Activated CD4-positive, alpha-beta T cell treated with anti-CD3 and anti-CD28 coated beads for 4 hours (primary cell): Measurements from ENCODE around the gene HOMER2.
A peak's percentile ranks its signal among the peaks of the same experiment; 100 is the strongest.

Source experiments
- DNase-seq, 2 donors: peaks; one replicate each; pipeline ENCODE4 v3.0.0-alpha.2; 2020

Gene HOMER2

GRCh38 chr15:82855286-82856100 is 97.0 kb downstream of the HOMER2 start:
- no peak for DNase-seq

DNA sequence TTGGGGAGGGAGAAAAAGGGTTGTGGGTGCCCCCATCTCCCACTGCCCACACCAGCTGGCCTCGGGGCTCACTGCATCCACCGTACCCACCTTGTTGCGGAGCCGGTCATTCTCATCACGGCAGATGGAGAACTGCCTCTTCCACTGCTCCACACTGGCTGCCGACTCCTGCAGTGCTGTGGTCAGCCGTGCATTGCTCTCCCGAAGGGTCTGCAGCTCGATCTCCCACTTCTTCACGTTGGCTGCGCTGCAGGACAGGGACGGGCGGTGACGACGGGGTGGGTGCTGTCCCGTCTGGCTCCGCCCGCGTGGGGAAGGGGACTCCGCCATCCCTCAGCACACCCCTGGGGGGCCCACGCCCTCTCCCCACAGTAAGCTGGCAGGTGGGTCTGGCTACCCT is 98.0 kb downstream of the HOMER2 start:
- DNase-seq = no peak

- no peak for DNase-seq
These were observed 99.5 kb downstream of the HOMER2 start for GRCh38 chr15:82852941-82853561.

GRCh38 chr15:82851981-82852511 is 100.5 kb downstream of the HOMER2 start:
- DNase-seq = no peak

DNA sequence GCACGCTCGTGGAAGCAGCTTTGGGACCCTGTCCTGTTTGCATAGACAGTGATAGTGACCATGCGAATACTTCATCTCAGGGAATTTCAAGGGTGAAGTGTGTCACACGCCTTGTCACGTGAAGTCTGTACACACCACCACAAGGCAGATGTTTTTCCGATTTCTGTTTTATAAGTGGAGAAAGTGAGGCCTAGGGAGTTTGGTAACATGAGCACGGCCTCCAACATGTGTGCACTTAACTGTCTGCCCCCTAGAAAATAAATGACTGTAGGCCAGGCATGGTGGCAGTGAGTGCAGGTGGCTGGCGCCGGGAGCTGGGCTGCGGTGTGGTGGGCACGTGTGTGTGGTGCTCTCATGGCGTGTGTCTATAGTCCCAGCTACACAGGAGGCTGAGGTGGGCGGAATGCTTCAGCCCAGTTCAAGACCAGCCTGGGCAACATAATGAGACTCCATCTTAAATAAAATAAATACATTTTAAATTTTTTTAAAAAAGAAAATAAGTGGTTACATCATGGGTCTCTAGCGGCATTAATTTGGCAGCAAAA is 101.1 kb downstream of the HOMER2 start:
- DNase-seq = no peak

DNA sequence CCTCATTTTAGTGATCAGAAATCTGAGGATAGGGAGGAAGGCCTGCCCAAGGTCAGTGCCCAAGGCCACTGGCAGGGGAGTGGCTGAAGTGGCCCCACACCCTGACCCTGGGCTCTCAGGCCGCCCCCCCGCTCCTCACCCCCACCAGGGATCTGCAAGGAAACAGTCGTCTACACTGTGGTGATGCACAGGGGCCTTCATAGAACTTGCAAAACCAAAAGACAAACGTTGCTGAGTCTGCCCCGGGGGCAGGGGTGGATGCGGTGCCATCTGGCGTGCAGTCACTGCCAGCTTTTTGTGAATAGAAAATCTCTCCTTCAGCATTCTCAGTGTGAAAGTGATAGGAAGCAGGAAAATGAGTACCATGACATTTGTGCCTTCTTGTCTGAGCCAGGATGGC is 101.8 kb downstream of the HOMER2 start:
- no peak for DNase-seq

DNA sequence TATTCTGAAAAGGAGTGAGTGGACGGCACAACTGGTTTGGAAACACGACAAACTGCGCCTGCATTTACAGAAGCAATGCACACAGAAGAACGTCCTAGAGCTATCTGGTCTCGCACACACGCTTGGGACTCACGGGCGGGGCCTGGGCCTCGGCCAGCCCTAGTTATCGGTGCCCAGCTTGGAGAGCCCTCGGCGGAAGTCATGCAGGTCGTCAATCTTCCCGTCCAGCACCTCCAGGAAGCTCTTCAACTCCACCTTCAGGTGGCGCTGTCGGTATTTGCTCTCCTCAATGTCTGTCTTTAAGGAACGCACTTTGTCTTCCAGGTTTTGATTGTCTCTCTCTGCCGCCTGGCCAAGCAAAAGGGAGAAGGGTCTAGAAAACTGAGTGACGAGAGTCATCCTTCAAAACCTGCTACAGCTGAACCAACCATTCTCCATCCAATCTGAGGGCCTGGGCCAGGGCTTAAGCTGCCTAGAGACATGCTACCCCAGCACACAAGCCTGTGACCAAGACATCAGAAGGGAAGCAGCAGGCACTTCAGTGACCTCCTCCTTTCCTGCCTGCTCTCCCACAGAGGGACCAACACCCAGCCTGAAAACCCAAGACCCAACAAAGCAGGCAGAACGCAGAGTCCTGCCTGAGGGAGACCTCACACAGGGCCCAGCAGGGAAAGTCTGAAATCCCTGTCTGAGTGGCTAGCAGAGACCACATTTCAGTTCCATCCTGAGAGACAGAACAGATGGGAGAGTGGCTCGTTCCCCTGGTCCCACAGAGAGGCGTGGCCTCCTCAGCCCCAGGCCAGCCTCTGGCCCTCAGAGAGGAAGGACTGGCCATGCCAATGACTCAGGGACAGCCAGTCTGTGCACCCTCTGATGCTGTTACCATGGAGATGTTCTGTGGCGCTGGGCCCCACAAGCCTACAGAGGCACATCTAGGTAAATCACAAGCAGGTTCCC is 102.7 kb downstream of the HOMER2 start:
- DNase-seq = peak; percentile 24 to 30

GRCh38 chr15:82848241-82848993 is 104.1 kb downstream of the HOMER2 start:
- DNase-seq = no peak

- DNase-seq = no peak
These were observed 104.8 kb downstream of the HOMER2 start for GRCh38 chr15:82847703-82848102.

DNA sequence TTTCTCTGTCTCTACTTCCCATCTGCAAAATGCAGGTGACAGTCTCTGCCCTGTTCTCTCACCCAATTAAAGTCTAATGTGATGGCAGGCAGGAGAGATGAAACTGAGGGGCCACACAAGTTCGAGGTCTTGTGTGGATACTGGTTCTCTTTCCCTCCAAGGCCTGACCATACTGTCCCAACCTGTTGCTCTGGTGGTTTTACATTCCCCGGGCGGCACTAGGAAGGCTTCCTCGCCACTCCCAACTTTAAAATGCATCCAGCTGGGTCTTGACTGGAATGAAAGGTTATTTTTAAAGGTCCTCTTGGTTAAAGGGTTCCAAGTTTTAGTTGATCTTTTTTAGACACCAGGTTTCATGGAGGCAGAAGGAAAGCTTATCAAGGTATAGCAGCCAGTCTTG is 105.9 kb downstream of the HOMER2 start:
- no peak for DNase-seq

- no peak for DNase-seq
These were observed 106.8 kb downstream of the HOMER2 start for GRCh38 chr15:82845686-82846085.

DNA sequence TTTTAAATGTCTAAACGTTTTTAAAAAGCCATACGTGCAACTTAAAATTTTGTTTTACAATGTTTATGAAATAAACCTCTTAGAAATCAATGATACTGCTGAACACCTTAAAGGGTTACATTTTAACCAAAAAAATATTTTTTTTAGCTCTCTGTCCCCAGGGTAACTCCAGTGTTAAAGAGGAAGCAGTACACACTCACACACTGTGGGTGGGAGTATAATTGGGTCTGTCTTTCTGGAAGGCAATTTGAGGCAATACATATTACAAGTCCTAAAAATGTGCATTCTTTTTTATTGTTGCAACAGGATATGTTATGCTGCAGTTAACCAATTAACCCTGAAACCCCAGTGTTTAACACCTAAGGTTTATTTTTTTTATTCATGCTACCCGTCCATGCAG is 109.0 kb downstream of the HOMER2 start:
- DNase-seq = no peak

- no peak for DNase-seq
These were observed 112.4 kb downstream of the HOMER2 start for GRCh38 chr15:82840166-82840565.

DNA sequence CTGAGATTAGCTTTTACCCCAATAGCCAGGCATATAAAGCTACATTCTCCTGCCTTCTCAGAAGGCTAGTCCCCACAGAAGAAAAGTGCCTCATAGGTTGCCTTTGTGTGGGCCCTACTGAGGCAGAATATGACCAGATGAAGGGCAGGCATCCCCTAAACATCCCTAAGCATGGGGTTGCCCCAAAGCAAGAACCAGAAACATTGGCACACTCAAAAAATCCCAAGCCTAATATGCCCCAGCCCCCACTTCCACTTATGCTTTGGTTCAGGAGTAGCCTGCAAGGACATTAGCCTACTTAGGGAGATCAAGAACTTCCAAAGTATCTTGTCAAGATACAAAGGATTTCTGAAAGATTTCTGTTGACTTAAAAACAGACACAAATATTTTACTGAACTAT is 113.4 kb downstream of the HOMER2 start:
- no peak for DNase-seq

DNA sequence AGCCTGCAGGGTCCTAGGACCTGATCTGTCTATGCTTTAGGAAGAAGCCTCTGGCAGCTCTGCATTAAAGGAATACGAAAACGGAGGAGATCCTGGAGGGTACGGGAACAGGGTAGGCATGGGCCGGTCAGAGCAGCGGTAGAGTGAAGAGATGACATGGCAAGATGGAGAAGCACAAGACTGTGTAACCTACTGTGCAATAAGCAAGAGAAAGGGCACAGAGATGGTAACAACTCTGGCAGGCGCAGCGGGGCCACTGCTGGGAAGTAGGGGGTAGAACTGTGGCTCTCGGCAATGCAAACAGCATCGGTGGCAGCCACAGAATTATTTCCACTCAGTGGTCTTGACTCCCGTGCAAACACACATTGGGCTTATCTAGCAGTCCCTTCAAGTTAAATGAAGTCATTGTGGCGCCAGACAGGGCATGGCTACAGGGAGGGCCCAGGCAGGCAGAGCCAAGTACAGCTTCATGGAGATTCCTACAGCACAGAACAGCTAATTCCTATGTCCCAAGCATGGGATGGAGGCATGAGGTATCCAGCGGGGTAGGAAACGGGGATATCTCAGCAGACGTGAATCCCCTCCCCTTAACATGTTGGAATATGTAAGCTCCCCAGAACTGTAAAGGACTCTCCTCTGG is 114.3 kb downstream of the HOMER2 start:
- DNase-seq = no peak

DNA sequence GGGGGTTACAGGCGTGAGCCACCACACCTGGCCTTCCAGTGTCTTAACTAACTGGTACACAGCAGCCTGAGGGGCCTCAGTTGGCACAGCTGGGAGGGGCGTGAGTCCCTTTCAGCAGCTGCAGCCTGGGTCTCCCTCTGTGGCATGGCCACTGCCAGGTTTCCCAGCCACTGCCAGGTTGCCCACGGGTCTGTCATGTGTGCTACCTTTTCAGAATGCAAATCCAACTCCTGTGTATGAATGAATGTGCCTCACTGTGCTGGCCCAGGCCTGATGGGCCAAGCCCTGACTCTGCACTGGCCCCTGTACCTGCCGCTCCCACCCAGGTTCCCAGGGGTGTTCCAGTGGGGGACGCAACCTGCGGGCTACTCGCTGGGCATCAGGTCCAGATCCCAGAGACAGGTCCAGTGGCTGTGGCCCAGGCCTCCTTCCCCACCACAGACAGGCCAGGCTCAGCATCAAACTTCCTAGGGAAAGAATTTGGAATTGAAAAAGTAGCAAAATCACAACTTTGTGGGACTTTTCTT is 117.1 kb downstream of the HOMER2 start:
- DNase-seq = no peak

DNA sequence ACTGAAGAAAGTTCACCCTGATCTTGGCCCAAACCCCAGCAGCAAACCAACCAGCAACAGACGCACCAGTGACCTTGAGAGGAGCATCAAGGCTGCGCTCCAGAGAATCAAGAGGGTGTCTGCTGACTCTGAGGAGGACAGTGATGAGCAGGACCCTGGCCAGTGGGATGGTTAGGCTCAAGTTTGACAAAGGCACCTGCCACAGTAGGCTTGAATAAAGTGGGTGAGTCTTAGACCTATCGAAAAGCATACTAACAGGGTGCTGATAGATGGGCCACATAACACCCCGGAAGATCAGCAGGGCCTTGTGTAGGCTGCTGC is 119.2 kb downstream of the HOMER2 start:
- no peak for DNase-seq

DNA sequence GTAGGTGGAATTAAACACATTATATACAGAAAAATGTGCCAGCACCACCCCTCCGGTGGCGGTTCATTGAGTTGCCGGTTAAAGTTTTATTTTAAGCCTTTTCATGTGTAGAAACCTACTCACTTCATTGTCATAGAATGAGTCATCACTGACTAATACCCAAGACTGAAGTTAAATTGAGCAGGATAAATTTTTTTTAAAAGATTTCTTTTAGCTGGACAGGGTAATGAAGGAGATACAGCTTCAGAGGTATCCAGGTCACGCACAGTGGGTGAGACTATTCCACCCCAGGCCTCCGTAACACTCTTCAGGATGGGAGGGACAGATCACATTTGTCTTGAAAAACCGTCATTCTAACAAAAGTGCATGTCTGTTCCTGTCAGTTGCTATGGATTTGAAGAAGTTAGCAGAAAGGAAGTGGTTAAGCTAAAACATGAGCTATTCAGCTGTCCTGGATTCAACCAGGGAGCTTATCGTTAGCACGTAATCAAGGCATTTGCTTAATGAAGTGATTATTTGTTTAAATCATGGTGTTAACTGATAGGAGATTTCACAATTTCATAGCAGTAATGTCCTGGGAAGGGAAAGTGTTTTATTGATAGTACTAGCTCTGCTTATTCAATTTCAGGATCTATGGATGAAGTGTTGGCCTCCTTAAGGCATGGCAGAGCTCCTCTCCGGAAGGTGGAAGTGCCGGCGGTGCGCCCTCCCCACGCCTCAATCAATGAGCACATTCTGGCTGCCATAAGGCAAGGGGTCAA is 119.7 kb downstream of the HOMER2 start:
- peak; percentile 34 to 39 for DNase-seq

GRCh38 chr15:82831894-82832600 is 120.5 kb downstream of the HOMER2 start:
- DNase-seq = no peak
